Measurements from ENCODE around the gene SDF2L1. TPM values are rescaled to one million over a fixed set of nuclear protein-coding genes. Genes with fewer than 3 reads are reported as not detected.
A peak's percentile ranks its signal among the peaks of the same experiment; 100 is the strongest.

SDF2L1 gene
- total and polyA plus RNA-seq, 9 of the 15 experiments (the other 6 are each of a cell fraction or from before 2014, with no cell fraction given) = 15.1 to 989 (median 124) TPM

DNA sequence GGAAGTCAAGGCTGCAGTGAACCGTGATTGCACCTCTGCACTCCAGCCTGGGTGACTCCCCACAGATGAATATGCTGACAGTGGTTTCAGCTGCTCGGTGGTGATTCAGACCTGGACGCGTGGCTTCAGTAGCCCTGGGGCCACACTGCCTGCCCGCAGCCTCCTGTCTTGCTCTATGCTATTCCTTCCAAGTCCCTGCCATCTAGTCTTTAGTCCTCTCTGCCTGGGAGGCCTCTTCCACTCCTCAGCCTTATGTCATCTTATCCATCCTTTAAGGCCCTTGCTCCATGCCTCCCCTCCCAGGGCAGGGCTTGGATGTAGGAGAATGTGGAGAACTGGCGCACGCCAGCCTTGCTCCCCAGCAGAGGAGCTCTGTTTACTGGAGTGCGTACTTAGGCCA lies 35.3 kb upstream of the SDF2L1 start (continued):
- TF ChIP-seq ZHX1 (conservative IDR thresholded peaks at IDR 0.05; ENCODE audit: low read length) (0 out of 2 replicates have a peak, but pooled peaks have one; percentile 81), ERF (CRISPR knock-in tag; IDR thresholded peaks at IDR 0.05) (peak; percentile 37; the same call in 1 of the 2 replicates), SRF (CRISPR knock-in tag; IDR thresholded peaks at IDR 0.05) (peak in 1 of 2 experiments; percentile 59; a peak in 1 of 4 replicates), MAFK (IDR thresholded peaks at IDR 0.05; ENCODE audit: low read length) (peak; percentile 43; the same call in 1 of the 2 replicates), CHD1 (IDR thresholded peaks at IDR 0.05; ENCODE audit: low read length) (peak; percentile 32), ID3 (CRISPR knock-in tag; IDR thresholded peaks at IDR 0.05) (no peak), ID3 (tag; IDR thresholded peaks at IDR 0.05) (no peak), UBTF (IDR thresholded peaks at IDR 0.05; ENCODE audit: borderline replicate concordance in 1 of 2, low read depth in 2 of 2, low read length in 2 of 2) (0 out of 4 replicates have a peak, but pooled peaks of 1 of the 2 experiments have one; percentile 52)
- TF ChIP-seq, protein P1, sequence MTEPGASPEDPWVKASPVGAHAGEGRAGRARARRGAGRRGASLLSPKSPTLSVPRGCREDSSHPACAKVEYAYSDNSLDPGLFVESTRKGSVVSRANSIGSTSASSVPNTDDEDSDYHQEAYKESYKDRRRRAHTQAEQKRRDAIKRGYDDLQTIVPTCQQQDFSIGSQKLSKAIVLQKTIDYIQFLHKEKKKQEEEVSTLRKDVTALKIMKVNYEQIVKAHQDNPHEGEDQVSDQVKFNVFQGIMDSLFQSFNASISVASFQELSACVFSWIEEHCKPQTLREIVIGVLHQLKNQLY (CRISPR knock-in tag; conservative IDR thresholded peaks at IDR 0.05) = peak; percentile 39 to 89; a peak in 1 of 4 replicates
- TF ChIP-seq, protein P2, sequence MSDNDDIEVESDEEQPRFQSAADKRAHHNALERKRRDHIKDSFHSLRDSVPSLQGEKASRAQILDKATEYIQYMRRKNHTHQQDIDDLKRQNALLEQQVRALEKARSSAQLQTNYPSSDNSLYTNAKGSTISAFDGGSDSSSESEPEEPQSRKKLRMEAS (CRISPR knock-in tag; IDR thresholded peaks at IDR 0.05) = peak; percentile 71
